ENCODE results near the gene NEK2.
"Not testable (repeated sequence)": the region's sequence is repeated elsewhere in the genome, so short reads cannot be mapped to it uniquely, and the experiment has no call there.

Gene NEK2

GRCh38 chr1:211675230-211676105 lies at the start of gene NEK2:
Gene NEK2, minus strand, starts transcription at chr1:211675621. Its CDS starts 142 bp downstream, at chr1:211675479.
- DNase-seq (ENCODE audit: low spot score): peak; percentile 74

- DNase-seq (ENCODE audit: low spot score): no peak
Observed at GRCh38 chr1:211724687-211725196, 49.3 kb upstream of the NEK2 start.

GRCh38 chr1:211723273-211723672 lies 47.9 kb upstream of the NEK2 start:
- no peak for DNase-seq (ENCODE audit: low spot score)

- no peak for DNase-seq (ENCODE audit: low spot score)
Observed at GRCh38 chr1:211722277-211723175, 47.1 kb upstream of the NEK2 start.

GRCh38 chr1:211716555-211716954 lies 41.1 kb upstream of the NEK2 start:
- DNase-seq (ENCODE audit: low spot score): not testable (repeated sequence)

GRCh38 chr1:211715971-211716370 lies 40.5 kb upstream of the NEK2 start:
- no peak for DNase-seq (ENCODE audit: low spot score)

- DNase-seq (ENCODE audit: low spot score): no peak
Observed at GRCh38 chr1:211714154-211714553, 38.7 kb upstream of the NEK2 start.

- DNase-seq (ENCODE audit: low spot score): no peak
Observed at GRCh38 chr1:211713231-211713630, 37.8 kb upstream of the NEK2 start.

GRCh38 chr1:211711315-211711705 lies 35.9 kb upstream of the NEK2 start:
- no peak for DNase-seq (ENCODE audit: low spot score)

- no peak for DNase-seq (ENCODE audit: low spot score)
Observed at GRCh38 chr1:211710566-211711314, 35.3 kb upstream of the NEK2 start.

GRCh38 chr1:211708926-211709325 lies 33.5 kb upstream of the NEK2 start:
- no peak for DNase-seq (ENCODE audit: low spot score)

GRCh38 chr1:211708006-211708405 lies 32.6 kb upstream of the NEK2 start:
- no peak for DNase-seq (ENCODE audit: low spot score)

- no peak for DNase-seq (ENCODE audit: low spot score)
Observed at GRCh38 chr1:211705467-211706091, 30.2 kb upstream of the NEK2 start.

- DNase-seq (ENCODE audit: low spot score): no peak
Observed at GRCh38 chr1:211704543-211704942, 29.1 kb upstream of the NEK2 start.

- peak; percentile 61 for DNase-seq (ENCODE audit: low spot score)
Observed at GRCh38 chr1:211703812-211704537, 28.6 kb upstream of the NEK2 start.

GRCh38 chr1:211701733-211702132 lies 26.3 kb upstream of the NEK2 start:
- DNase-seq (ENCODE audit: low spot score): no peak

- no peak for DNase-seq (ENCODE audit: low spot score)
Observed at GRCh38 chr1:211699059-211699458, 23.6 kb upstream of the NEK2 start.

GRCh38 chr1:211698161-211699026 lies 23.0 kb upstream of the NEK2 start:
- peak; percentile 81 for DNase-seq (ENCODE audit: low spot score)

GRCh38 chr1:211697356-211697755 lies 21.9 kb upstream of the NEK2 start:
- no peak for DNase-seq (ENCODE audit: low spot score)
